ENCODE results near the gene ZNF124.
"Not testable (repeated sequence)": the region's sequence is repeated elsewhere in the genome, so short reads cannot be mapped to it uniquely, and the experiment has no call there.

ZNF124 gene

DNA sequence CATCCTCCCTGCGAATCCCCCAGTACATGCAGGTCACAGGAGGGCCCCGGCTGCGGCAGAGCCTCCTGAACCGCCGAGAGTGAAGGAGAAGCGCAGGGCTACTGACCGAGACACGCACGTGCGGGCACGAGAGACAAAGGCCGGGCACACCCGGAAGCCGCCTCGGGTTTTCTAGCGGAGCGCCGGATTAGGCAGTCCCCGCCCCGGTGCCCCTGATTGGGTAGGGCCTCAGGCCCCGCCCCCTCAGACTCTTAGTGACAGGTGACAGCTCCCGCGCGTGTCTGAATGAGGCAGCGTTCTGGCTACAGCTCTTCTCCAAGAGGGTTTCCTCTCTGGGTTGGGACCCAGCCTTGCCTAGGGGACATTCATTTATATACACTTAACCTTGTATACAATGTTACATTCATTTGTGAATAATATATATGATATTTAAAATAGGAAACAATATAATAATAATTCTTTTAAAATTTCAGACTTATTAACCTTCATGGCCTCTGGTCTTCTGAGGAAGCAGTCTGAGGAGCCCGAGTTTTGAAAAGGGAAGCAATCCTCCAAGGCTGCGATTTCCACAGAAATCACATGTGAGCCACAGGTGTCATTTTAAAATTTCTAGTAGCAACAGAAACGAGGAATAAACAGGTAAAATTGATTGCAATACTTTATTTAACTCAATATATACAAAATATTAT is at the start of gene ZNF124:
Gene ZNF124, minus strand, starts transcription at position 146 of the 689 bp plus-strand sequence. Its CDS starts 143 bp downstream, at position 3.
- H3K4me3 Mint-ChIP-seq; H3K27ac Mint-ChIP-seq; H3K9me3 Mint-ChIP-seq (ENCODE audit: low read depth); H3K27me3 Mint-ChIP-seq: not testable (repeated sequence)
- Mint-ChIP-seq H3K36me3 (peaks cover 20% of the 10 kb centered on the region), H3K4me1 (ENCODE audit: low read depth) (peaks cover 24% of the 10 kb centered on the region)

DNA sequence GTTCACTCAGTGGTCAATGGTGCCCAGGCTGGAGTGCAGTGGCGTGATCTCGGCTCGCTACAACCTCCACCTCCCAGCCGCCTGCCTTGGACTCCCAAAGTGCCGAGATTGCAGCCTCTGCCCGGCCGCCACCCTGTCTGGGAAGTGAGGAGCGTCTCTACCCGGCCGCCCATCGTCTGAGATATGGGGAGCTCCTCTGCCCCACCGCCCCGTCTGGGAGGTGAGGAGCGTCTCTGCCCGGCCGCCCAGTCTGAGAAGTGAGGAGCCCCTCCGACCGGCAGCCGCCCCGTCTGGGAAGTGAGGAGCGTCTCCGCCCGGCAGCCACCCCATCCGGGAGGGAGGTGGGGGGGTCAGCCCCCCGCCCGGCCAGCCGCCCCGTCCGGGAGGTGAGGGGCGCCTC is 48.5 kb upstream of the ZNF124 start:
- H3K27me3 Mint-ChIP-seq; H3K4me3 Mint-ChIP-seq; H3K9me3 Mint-ChIP-seq (ENCODE audit: low read depth); H3K27ac Mint-ChIP-seq; H3K4me1 Mint-ChIP-seq (ENCODE audit: low read depth): not testable (repeated sequence)
- H3K36me3 Mint-ChIP-seq: peaks cover 20% of the 10 kb centered on the region

DNA sequence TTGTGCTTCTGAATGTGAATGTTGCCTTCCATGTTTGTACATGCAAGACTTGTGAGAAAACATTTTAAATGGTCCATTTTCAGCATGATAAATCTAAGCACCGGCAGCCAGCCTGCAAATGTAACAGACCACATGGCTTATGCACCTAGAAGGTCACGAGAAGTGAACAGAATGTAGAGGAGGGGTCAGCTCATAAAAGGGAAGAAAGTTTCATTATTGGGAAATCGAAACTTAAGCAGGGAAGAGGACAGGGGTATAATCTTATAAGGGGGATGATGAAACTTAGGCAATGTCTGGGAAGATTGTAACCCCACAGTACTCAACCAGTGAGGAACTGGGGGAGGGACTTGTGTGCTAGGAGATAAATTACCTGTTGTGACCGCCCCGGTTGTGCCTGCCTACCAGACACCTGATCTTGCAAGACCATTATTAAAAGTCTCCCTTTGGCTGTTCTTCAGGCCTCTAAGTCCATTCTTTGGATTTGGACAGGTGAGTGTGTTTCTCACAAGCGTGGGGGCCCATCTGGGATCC is 46.4 kb upstream of the ZNF124 start:
- Mint-ChIP-seq H3K27me3 (peaks cover 4% of the 10 kb centered on the region), H3K4me3 (no peak overlapping the region), H3K27ac (no peak overlapping the region), H3K36me3 (peaks cover 11% of the 10 kb centered on the region), H3K4me1 (ENCODE audit: low read depth) (peaks cover 13% of the 10 kb centered on the region), H3K9me3 (ENCODE audit: low read depth) (no peaks in the 10 kb centered on the region)

DNA sequence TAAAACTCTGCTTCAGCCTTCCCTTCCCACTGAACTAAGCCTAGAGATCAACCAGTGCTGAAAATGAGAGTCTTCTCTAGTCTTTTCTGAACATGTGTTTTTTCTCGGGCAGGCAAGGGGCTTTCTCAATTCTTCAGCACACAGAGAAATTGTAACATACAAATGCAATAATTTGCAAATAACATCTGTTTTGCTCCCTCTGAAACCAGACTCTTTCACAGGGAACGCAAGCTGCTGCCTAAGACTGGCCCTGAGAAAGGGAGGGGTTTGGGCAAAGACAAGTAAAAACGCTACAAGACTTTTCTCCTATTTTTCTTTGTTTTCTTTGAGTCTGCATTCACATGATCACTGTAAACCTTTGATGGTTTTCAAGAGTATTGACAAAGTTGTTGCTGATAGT is 44.4 kb upstream of the ZNF124 start:
- H3K36me3 Mint-ChIP-seq: peaks cover 4% of the 10 kb centered on the region
- H3K4me3 Mint-ChIP-seq: no peak overlapping the region
- H3K27ac Mint-ChIP-seq: no peak overlapping the region

DNA sequence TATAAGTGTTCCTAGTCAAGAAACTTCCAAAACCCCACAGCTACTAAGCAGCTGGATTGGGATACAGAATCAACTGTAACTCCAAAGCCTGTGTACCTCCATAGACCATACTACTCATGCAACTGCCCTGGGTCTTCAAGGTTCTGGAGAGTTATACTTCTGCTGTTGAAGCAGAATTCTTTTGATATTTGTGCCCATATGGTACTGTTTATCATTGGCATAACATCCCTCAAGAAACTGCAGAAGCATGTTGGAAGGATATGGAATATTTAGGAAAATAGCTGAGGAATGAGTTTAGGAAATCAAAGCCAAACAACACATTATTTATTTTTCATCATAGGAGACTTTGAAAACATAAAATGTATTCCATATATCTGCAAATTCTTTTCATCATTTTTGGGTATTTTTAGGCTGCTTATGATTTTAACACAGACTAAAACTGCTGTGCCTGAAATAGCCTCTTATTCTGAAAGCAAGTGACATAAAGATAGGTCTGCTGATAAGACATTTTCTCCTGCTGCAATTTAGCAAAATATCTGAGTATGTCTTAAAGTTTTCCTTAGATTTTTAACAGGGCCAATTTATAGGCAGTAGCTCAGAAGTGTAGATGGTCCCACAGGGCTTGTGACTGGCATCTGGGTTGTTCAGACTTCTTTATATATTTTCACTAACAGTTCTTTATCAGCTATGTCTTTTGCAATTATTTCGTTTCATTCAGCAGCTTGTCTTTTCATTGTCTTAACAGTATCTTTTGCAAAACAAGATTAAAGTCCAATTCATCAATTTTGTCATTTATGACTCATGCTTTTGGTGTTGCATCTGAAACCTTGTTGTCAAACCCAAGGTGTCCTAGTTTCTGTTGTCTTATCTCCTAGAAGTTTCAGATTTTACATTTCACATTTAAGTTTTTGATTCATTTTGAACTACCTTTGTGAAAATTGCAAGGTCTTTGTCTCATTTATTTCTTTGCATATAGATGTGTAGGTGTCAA is 41.1 kb upstream of the ZNF124 start:
- Mint-ChIP-seq H3K27me3 (no peaks in the 10 kb centered on the region), H3K27ac (no peak overlapping the region), H3K4me1 (ENCODE audit: low read depth) (peaks cover 52% of the 10 kb centered on the region), H3K36me3 (peaks cover 5% of the 10 kb centered on the region), H3K4me3 (no peak overlapping the region), H3K9me3 (ENCODE audit: low read depth) (no peaks in the 10 kb centered on the region)

More for the DNA sequence above, 44.4 kb upstream of the ZNF124 start:
- H3K9me3 Mint-ChIP-seq (ENCODE audit: low read depth): no peaks in the 10 kb centered on the region
- H3K27me3 Mint-ChIP-seq: no peaks in the 10 kb centered on the region
- peaks cover 30% of the 10 kb centered on the region for H3K4me1 Mint-ChIP-seq (ENCODE audit: low read depth)

DNA sequence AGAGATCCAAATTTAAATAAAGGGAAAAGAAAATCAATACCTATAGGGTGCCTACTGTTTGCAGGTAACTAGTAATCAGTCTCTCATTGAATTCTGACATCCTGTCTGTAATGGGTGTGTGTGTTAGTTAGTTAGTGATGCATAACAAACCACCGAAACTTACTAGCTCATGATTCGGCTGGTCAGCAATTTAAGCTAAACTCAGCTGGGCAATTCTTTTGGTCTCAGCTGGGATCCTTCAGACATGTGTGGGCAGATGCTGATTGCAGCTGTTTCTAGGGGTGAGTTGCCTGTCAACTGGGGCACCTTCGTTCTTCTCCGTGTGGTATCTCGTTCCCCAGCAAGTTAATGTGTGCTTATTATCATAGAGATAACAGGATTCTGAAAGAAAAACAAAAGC is 40.2 kb upstream of the ZNF124 start:
- H3K36me3 Mint-ChIP-seq: peaks cover 13% of the 10 kb centered on the region
- H3K4me3 Mint-ChIP-seq: peak overlapping the region; percentile 30
- H3K27ac Mint-ChIP-seq: no peak overlapping the region
- H3K4me1 Mint-ChIP-seq (ENCODE audit: low read depth): peaks cover 60% of the 10 kb centered on the region
- no peaks in the 10 kb centered on the region for H3K27me3 Mint-ChIP-seq
- no peaks in the 10 kb centered on the region for H3K9me3 Mint-ChIP-seq (ENCODE audit: low read depth)

DNA sequence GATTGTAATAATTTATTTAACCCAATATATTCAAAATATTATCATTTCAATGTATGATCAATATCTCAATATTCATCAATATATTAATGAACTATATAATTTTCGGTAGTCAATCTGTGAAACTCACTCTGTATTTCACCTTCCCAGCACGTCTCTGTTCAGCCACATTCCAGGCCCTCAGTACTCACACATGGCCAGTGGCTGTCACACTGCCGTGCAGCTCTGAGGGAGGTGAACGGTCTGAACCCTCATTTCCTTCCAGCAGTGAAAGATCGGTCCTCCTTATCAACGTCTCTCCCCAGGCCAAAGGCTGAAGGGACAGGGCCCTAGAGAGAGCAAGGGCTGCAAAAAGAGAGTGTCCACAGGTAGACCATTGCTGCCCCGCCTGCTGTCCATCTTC is 39.5 kb upstream of the ZNF124 start:
- Mint-ChIP-seq H3K4me1 (ENCODE audit: low read depth) (peaks cover 57% of the 10 kb centered on the region), H3K27me3 (no peaks in the 10 kb centered on the region)

DNA sequence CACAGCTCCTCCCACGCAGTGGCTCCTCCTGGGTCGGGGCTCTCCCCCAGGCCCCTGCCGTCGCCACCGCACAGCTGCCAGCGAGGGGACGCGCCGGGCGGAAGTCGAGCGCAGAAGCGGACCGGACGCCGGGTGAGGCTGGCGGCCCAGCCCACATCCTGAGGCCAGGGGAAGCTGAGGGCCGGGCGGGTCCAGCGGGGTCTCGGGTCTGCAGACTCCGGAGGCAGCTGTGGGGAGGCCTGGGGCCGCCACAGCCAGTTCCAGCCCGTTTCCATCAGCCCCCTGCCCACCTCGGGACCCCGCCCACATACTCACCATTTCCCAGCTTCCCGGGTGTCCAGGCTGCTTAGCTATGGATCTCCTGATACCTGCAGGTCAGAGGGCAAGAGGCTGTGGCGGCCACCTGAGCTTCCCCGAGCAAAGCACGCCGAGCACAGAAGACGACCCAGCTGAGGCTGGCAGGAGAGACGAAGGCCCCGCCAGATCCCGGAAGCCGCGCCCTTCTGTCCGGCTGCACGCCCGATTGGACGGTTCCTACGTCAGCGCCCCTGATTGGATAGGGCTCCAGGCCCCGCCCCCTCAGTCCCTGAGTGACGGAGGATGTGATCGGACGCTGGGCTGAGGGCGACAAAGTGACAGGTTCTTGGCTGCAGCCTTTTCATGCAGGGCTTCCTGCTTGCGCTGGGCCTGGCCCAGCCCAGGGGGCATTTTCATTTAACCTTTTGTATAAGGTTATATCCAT is 38.7 kb upstream of the ZNF124 start:
- Mint-ChIP-seq H3K9me3 (ENCODE audit: low read depth) (no peaks in the 10 kb centered on the region), H3K4me1 (ENCODE audit: low read depth) (peaks cover 61% of the 10 kb centered on the region)

More for the DNA sequence above, 39.5 kb upstream of the ZNF124 start:
- no peak overlapping the region for H3K4me3 Mint-ChIP-seq
- peaks cover 14% of the 10 kb centered on the region for H3K36me3 Mint-ChIP-seq
- H3K9me3 Mint-ChIP-seq (ENCODE audit: low read depth): no peaks in the 10 kb centered on the region
- no peak overlapping the region for H3K27ac Mint-ChIP-seq

DNA sequence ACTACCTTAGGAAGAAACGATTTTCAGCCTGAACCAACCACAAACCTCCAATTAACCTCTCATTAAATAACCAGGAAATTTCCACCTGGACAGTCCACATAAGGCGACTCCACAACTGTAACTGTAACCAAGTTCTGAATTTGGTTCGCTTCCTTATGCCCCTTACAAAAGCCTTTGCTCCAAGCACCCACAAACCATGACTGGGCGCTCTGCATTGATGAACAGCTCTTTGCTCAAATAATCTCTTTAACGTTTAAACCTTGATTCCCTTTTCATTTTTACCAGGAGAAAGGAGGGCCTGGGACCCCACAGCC is 38.2 kb upstream of the ZNF124 start:
- no peaks in the 10 kb centered on the region for H3K9me3 Mint-ChIP-seq (ENCODE audit: low read depth)
- no peaks in the 10 kb centered on the region for H3K27me3 Mint-ChIP-seq
- peaks cover 19% of the 10 kb centered on the region for H3K36me3 Mint-ChIP-seq
- peak overlapping the region; percentile 81 for H3K27ac Mint-ChIP-seq
- peak overlapping the region; percentile 94 for H3K4me3 Mint-ChIP-seq
- peaks cover 63% of the 10 kb centered on the region for H3K4me1 Mint-ChIP-seq (ENCODE audit: low read depth)

More for the DNA sequence above, 38.7 kb upstream of the ZNF124 start:
- Mint-ChIP-seq H3K4me3 (peak overlapping the region; percentile 94), H3K36me3 (peaks cover 19% of the 10 kb centered on the region), H3K27me3 (no peaks in the 10 kb centered on the region), H3K27ac (peak overlapping the region; percentile 92)

DNA sequence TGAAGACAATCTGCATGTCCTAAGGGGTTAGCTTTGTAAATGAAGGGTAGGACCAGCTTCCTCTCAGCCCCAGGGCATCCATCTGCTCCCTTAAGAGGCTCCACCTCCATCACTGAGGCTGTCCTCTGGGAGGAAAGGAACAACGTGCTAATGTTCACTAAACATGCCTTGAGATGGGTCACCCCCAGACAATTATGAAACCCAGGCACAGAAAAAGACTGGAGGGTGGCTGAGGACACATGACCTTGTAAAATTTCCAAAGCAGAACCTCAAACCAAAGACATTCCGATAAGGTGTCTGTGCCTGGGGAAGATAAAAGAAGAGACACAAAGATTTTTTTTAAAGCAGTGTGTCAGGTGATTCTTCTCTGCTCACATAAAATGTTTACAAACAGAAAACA is 37.6 kb upstream of the ZNF124 start:
- no peaks in the 10 kb centered on the region for H3K9me3 Mint-ChIP-seq (ENCODE audit: low read depth)
- H3K4me1 Mint-ChIP-seq (ENCODE audit: low read depth): peaks cover 63% of the 10 kb centered on the region
- H3K36me3 Mint-ChIP-seq: peaks cover 21% of the 10 kb centered on the region
- H3K27me3 Mint-ChIP-seq: no peaks in the 10 kb centered on the region
- peak overlapping the region; percentile 94 for H3K4me3 Mint-ChIP-seq
- H3K27ac Mint-ChIP-seq: peak overlapping the region; percentile 81

DNA sequence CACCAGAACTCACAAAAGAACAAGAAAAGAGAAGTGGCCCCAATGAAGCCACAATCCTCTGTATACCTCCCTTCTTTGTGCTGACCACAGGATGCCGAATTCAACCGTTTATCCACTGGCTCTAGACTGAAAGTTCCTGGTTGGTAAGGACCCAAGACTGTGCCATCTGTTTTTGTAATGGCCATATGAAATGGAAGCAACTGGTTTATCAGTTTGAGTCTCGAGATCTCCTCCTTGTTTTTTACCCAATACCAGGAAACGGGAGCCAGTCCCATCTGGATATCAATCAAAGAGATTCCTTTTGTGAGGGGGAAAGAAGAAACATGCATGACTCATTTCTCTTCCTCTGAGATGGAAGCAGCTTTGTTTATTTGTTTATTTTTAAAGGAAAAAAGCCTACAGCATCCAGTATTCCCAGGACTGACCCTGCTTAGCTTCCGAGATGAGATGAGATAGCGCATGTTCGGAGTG is 32.4 kb upstream of the ZNF124 start:
- H3K9me3 Mint-ChIP-seq (ENCODE audit: low read depth): peaks cover 5% of the 10 kb centered on the region

DNA sequence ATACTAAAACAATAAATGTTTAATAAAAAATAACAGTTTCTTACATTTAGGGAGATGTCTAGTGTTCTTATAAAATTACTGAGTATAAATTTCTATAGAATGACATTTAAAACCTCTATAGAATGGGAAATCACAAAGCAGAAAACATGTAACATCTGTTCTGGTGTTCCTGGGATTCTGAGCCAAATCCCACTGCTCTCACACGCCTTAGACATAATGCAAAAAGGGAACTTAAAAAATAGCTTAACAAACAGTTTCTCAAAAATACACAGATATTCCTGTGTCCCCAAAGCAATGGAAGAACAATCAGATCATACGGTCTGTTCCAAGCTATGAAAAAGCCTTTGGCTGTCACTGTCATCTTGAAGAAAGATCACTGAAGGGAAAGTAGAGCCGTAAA is 27.0 kb upstream of the ZNF124 start:
- peaks cover 8% of the 10 kb centered on the region for H3K4me1 Mint-ChIP-seq (ENCODE audit: low read depth)
- H3K9me3 Mint-ChIP-seq (ENCODE audit: low read depth): peaks cover 22% of the 10 kb centered on the region
- no peak overlapping the region for H3K4me3 Mint-ChIP-seq
- H3K27me3 Mint-ChIP-seq: no peaks in the 10 kb centered on the region
- peaks cover 74% of the 10 kb centered on the region for H3K36me3 Mint-ChIP-seq
- H3K27ac Mint-ChIP-seq: no peak overlapping the region

More for the DNA sequence above, 32.4 kb upstream of the ZNF124 start:
- Mint-ChIP-seq H3K4me3 (no peak overlapping the region), H3K4me1 (ENCODE audit: low read depth) (peaks cover 37% of the 10 kb centered on the region), H3K27ac (no peak overlapping the region), H3K27me3 (no peaks in the 10 kb centered on the region), H3K36me3 (peaks cover 57% of the 10 kb centered on the region)

DNA sequence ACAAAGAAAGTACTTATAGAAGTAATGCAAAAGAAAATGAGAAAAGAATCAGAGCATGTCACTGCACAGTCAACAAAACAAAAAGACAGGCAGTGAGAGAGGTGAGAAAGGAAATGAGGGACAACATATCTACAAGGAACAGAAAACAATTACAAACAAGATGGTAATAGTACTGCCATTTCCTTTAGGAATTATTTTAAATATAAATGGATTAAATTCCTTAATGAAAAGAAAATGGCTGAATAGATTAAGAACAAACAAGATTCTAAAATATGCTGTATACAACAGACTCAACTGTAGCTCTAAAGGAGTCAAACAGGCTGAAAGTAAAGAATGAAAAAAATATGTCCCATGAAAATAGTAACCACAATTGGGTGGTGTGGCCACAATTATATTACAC is 22.1 kb upstream of the ZNF124 start:
- no peak overlapping the region for H3K4me3 Mint-ChIP-seq
- H3K36me3 Mint-ChIP-seq: peaks cover 74% of the 10 kb centered on the region

DNA sequence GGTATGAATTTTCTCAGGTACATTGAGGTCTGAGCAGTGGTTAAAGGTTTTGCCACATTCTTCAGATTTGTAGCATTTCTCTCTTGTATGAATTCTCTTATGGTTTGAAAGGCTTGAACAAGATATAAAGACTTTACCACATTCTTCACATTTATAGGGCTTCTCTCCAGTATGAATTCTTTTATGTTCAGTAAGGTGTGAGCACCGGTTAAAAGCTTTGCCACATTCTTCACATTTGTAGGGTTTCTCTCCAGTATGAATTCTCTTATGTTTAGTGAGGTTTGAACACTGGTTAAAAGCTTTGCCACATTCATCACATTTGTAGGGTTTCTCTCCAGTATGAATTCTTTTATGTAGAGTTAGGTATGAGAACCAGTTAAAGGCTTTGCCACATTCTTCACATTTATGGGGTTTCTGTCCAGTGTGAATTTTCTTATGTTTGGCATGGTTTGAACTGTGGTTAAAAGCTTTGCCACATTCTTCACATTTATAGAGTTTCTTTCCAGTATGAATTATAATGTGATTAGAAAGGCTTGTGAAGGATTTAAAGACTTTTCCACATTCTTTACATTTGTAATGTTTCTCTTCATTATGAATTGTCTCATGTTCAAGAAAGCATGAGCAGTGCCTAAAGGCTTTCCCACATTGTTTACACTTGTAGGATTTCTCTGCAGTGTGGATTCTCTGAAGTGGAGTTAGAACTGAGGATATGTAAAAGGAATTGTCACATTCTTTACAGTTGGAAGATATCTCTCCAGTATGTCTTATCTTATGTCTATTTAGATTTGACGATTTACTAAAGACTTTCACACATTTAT is 18.4 kb upstream of the ZNF124 start:
- Mint-ChIP-seq H3K4me1 (ENCODE audit: low read depth) (peaks cover 3% of the 10 kb centered on the region), H3K9me3 (ENCODE audit: low read depth) (peaks cover 31% of the 10 kb centered on the region), H3K27ac (no peak overlapping the region)

More for the DNA sequence above, 22.1 kb upstream of the ZNF124 start:
- no peaks in the 10 kb centered on the region for H3K27me3 Mint-ChIP-seq
- peaks cover 36% of the 10 kb centered on the region for H3K9me3 Mint-ChIP-seq (ENCODE audit: low read depth)
- no peaks in the 10 kb centered on the region for H3K4me1 Mint-ChIP-seq (ENCODE audit: low read depth)
- no peak overlapping the region for H3K27ac Mint-ChIP-seq

More for the DNA sequence above, 18.4 kb upstream of the ZNF124 start:
- Mint-ChIP-seq H3K27me3 (no peaks in the 10 kb centered on the region), H3K36me3 (peaks cover 58% of the 10 kb centered on the region), H3K4me3 (no peak overlapping the region)
